NCI-H1694 (cell line): Measurements from ENCODE around the gene PCGF5.

Experiments used
- DNase-seq: peaks from one replicate; lab custom pipeline; 2025; lab: John Stamatoyannopoulos, UW

The PCGF5 gene

DNA sequence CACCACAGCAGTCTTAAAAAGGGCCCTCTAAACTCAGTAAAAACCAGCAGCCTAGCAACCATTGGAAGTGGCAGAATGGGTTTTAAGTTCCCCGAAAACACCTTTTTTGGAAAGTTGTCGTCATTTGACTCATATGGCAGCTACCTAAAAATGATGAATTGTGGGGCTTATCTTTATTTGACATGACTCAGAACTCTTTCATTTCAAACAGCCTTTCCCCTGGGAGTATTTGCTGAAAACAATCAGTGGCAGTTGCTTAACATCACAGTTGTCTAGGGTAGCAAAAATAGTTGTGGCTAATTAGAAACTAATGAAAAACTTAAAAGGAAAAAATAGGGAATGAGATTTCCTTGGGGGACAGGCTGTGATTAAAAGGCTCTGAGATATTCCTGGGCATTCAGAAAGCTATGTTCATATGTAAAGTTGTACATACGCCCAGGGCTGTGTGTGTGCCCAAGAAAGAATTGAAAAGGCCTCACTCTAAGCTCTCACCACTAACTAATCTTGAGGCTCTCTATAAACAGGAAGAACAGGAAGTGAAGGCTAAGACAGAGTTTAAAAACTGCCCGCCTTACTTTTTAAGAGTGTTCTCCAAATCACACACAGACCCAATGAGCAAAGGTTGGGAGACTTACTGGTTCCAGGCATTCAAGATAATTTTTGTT lies 108.0 kb downstream of the PCGF5 start:
- DNase-seq = no peak
